NCI-H69 (cell line): ENCODE measurements around the gene NFKBIE.
"Not testable (repeated sequence)": the region's sequence is repeated elsewhere in the genome, so short reads cannot be mapped to it uniquely, and the experiment has no call there.

Experiments used
- DNase-seq: peaks from one replicate; lab custom pipeline; 2025; lab: John Stamatoyannopoulos, UW

Gene NFKBIE, protein sequence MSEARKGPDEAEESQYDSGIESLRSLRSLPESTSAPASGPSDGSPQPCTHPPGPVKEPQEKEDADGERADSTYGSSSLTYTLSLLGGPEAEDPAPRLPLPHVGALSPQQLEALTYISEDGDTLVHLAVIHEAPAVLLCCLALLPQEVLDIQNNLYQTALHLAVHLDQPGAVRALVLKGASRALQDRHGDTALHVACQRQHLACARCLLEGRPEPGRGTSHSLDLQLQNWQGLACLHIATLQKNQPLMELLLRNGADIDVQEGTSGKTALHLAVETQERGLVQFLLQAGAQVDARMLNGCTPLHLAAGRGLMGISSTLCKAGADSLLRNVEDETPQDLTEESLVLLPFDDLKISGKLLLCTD

DNA sequence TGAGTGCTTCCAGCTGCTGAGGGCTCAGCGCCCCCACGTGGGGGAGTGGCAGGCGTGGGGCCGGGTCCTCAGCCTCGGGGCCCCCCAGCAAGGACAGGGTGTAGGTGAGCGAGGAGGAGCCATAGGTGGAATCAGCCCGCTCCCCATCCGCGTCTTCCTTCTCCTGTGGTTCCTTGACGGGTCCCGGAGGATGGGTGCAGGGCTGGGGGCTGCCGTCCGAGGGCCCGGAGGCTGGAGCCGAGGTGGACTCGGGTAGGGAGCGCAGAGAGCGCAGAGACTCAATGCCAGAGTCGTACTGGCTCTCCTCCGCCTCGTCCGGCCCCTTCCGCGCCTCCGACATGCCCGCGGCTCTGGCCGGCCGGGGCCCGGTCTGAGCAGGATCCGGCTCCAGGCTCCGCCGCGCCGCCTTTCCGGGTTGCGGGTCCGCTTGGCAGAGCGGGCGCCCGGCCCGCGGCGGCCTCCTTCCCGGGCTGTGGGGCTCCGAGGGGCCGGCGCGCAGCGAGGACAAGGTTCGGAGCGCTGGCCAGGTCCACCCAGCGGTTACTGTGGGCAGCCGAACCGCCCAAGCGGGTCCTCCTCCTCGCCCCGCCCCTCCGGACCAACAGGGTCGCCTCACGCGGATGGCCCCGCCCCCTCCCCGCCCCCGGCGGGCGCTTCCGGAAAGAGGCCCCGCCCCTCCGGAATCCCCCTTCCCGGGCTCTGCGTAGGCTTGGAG, at the start of gene NFKBIE:
Gene NFKBIE (minus strand): TSS at position 545 of the 715 bp plus-strand sequence. CDS start 205 bp downstream, at position 340.
- DNase-seq = peak; percentile 93

DNA sequence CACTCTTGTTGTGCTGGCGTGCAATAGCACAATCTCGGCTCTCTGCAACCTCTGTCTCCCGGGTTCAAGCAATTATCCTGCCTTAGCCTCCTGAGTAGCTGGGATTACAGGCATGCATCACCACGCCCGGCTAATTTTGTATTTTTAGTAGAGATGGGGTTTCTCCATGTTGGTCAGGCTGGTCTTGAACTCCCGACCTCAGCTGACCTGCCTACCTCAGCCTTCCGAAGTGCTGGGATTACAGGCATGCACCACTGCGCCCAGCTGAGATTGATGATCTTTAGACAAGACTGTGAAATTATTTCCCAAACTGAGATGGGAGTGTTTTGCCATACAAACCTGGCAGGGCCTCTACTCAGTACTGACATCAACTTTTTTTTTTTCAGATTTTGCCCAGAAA, 49.3 kb upstream of the NFKBIE start:
- DNase-seq = not testable (repeated sequence)

DNA sequence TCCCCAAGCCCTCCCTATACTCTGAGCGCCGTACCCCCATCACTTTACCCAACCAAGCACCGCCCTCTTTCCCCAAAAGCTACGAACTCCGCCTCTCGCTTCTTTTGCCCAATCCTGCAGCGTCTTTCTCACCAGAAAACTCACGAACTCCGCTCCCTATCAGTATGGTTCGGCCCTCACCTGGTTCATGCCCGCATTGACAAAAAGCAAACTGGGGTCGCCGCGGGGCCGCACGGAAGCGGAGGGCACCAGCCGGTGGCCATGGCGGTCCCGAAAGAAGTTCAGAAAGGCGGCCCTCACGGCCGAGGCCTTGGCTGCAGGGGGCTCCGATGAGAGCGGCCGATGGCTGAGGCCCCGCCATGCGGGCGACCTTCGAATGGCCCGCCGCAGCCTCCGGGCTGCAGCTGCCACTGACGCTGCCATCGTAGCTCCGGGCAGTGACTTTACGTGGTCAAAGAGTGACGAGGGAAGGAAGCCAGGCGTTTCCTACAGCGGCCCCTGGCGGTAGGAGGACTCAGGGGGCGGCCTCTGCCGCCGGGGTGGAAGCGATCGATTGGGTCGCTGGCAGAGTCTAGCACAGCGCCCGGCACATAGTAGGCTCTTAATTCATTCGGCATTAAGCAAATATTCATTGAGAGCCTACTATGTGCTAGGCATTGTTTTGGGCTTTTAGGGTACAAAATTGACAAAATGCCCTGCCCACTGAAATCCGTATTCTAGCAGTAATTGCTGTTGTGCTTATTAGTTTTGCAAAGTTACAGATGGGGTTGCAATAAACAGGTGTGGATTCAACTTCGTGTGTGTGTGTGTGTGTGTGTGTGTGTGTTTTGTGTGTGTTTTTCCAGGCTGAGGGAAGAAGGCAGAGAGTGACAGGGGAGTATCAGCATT, 47.8 kb upstream of the NFKBIE start, which contains the start of gene AARS2:
Gene AARS2 (minus strand): TSS at position 447 of the 888 bp plus-strand sequence. CDS start 24 bp downstream, at position 423.
- DNase-seq = peak; percentile 93

DNA sequence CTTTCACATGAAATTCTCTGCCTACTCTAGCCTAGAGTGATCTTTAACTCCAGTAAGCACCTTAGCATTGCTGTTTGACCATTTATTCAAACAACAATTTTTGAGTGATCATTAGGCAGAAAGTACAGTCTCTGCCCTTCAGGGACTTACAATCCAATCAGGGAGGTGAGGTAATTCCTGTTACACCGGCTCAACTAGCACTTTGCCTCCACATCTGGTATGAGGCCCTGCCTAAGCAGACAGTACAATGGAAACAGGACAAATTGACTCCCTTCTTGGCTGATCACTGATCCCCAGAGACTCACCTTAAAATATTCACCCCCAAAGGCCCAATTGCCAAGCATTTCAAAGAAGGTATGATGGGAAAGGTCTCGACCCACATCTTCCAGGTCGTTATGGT, 46.4 kb upstream of the NFKBIE start:
- DNase-seq = no peak

DNA sequence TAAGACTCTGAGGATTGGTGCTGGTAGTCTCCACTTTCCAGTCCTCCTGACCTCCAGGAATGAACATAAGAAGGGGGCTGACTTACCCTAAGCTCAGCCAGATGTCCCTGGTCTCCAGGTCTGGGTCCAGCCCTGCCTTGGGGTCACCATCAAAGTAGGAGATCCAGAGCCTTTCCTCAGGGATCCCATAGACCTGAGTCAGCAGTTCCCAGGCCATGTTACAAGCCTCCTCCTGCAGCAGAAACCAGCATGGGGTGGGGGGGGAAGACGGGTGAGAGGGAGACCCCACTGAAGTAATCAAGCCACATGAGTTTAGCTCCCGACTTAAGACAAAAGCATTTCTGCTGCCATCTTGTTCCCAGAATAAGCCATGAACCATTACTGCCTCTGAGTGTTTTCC, 46.0 kb upstream of the NFKBIE start:
- DNase-seq = no peak

DNA sequence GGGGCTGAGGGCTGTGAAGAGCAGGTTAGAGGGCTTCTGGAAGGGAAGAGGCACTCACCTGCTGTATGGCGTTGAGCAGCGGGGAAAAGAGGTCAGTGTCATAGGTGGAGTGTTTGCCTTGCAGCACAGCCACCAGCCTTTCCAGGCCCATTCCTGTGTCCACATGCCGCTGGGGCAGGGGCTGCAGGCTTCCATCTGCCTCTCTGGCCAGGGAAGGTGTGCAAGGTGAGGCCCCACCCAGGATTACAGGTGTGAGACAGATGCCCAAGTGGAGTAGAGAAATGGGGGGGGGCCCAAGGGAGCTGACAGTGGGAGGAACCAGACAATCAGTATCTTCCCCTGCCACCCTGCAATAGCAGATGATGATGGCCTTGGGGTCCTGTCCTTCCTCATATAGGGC, 44.9 kb upstream of the NFKBIE start:
- no peak for DNase-seq

DNA sequence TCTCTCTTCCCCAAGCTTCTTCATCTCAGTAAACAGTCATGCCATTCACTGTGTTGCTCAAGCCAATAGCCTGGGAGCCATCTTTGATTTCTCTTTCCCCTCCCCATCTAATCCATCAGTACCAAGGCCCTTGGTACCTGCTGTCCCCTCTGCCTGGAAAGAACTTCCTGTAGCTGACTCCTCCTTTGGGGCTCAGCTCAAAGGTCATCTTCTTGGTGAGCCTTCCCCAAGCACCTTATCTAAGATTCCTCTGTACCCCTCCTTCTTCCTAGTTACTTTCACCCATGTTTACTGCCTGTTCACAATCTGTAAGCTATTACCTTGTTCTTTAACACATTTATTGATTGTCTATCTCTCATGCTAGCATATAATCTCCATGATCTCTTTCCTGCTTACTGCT, 44.3 kb upstream of the NFKBIE start:
- DNase-seq = no peak

DNA sequence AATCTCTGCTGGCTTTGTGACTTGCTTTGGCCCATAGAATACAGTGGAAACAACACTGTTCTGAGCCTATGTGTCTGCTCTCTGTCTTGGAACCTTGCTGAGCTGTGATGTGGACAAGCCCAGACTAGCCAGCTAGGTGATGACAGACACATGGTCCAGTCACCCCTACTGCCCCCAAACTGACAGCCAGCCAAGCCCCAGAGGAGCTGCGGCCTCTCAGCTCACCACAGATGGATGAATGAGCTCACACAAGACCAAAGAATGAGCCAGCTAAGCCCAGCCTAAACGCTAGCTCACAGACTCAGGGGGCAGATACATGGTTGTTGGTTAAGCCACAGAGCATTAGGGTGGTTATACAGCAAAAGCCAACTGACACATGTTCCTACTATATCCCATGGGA, 43.7 kb upstream of the NFKBIE start:
- DNase-seq = no peak

DNA sequence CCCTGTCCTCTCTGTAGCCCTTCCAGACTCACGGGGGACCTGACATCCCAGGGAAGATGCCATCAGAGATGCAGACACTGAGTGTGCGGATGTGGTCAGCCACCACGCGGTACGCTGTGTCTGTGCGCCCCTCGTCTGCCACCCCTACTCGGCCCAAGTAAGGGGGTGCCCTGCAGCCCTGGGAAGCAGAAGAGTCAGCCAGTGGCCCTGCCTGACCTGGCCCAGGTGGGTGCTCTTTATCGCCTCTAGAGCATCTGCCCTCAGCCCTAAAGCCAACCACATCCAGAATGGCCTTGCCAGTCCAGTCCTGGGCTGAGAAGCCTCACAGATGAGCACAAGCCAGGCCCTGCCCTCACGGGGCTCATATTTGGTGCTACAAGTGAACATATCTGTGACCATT, 41.9 kb upstream of the NFKBIE start:
- DNase-seq = no peak

DNA sequence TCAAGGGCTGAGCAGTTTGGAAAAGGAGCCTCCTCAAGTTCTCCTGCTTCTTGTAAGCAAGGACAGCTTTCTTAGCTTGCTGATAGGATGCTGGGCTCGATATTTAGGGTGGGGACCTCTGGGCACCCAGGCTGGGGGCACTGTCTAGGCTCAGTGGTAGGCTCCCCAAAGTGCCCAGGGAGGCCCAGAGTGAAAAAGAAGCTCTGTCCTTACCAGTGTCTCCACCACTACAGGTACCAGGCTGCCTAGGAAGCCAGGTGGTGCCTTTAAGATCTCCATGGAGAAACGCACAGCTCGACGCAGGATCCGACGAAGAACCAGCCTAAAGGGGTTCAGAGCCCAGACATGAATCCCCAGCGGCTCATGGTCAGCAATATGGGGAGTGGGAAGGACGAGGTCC, 41.4 kb upstream of the NFKBIE start:
- DNase-seq = no peak

DNA sequence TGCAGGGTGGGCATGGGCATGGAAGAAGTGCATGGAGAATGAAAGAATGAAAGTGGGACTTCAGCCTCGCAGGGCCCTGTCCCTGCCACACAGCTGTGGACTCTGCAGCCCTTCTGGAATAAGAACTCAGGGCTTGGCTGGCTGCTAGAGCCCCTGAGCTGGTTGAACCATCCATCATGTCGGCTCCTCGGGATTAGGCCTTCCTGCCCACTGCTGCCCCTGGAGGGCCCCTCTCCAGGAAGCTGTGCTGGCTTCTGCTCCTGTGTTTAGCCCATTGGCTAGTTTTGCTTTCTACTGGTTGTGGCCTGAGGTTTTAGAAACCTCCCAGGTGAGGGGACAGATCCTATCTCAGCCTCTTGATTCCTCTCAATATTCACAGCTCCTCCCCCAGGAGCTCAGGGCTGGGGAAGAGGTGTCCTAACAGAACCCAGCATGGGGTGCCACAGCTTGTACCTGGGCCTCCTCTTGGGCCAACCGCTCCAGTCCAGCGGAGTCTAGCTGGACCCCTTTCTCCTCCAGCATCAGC, 39.9 kb upstream of the NFKBIE start:
- no peak for DNase-seq

DNA sequence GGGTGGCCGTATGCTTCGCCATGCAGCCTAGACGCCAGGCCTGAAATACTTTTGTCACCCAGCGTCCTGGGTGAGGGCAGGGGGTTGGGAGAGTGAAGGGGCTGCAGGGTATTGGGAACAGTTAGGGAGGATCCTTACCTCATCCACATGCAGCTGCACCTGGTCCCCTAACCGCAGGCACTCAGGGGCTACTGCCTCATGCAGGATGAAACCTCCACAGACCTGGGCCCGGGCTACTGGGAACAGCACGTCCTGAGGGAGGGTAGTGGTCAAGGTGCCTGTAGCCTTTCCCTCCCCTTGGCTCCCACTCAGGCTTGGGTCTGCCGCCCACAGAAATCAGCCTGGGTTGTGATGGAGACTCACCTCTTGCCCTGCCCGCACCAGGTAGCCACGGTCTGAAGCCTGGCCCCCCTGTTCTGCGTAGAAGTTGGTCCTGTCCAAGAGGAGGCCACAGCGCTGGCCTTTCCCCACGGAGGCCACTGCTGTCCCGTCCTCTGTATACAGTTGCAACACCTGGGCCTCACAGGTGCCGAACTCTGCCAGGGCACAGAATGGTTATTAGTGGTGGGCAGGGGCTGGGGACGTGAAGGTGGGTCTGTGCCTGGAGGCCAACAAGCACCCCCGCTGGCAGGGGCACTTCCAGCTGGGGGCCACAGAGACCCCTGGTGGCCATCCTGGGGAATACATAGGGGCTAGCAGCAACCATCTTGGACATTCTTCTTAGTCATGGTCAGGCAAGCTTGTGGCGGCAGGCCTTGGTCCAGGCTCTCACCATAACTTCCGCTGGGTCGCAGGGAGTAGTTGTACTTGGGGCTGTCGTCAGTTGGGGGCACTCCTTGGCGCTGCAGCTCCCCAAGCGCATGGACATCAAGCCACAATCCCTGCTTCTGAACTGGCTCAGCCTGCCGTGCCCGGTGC, 39.2 kb upstream of the NFKBIE start:
- peak; percentile 48 for DNase-seq

DNA sequence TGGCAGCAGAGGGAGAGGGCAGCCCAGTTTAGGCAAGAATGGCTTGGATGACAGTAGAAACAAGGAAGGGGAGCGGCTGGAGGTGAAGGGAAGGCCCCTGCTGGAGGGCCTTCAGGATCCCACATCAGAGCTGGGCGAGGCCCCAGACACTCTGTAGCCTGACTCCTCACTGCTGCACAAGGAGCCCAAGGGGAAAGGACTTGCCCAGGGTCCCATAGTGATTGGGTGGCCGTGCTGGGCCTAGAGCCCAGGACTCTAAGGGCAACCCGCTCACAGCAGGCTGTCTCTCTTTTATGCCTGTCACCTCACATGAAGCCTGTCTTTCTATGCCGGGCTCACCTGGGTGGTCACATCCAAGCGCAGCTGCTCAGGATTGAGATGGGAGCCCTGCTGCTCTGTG, 38.5 kb upstream of the NFKBIE start:
- no peak for DNase-seq

DNA sequence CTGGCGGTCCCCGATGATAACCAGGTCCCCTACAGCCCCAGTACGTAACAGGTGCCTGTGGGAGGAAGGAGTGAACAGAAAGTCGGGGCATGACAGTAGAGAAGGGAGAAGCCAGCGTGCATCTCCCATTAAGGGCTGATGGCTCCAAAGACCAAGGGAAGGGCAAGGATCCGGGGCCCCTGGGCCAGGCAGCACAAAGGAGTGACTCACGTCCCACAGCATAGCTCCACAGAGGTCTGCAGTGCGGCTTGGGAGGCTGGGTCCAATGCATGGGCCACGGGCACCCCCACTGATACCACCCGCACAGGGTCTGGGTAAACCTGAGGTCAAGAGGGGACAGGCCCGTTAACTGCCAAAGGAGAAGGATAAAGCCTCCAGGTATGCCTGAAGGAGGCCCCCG, 37.5 kb upstream of the NFKBIE start:
- DNase-seq = no peak

DNA sequence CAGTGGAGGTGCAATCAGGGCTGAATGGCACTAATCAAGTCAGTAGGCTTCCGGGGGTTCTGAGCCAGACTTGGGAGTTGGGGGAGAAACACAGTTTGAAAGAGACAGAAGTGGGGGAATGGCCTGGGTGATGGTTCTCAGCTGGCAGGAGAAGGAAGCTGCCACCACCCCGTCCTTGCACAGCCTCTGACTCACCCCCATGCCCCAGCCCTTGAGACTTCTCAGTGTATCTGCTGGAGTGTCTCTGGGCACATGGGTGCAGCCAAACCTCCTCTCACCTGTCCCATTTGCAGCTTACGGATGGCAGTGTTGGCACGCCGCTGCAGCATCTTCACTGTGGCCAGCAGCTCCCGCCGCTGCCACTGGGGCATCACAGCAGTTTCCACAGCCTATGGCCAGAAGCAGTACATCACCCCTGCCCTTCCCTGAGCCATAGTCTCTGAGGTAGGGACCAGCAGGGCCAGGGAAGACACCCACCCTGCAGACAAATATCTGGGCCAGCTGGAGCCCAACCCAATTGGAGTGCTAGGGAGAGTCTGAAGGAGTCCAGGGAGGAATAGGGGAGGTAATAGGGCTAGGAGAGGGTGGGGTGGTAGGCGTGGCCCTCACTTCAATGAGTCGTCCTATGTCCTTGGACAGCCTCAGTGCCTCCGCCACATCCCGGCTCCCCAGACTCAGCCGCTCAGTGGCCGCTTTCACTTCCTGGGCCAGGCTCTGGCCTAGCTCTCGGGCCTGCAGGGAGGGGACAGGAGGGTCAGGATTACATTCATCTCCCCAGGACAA, 36.6 kb upstream of the NFKBIE start:
- no peak for DNase-seq

DNA sequence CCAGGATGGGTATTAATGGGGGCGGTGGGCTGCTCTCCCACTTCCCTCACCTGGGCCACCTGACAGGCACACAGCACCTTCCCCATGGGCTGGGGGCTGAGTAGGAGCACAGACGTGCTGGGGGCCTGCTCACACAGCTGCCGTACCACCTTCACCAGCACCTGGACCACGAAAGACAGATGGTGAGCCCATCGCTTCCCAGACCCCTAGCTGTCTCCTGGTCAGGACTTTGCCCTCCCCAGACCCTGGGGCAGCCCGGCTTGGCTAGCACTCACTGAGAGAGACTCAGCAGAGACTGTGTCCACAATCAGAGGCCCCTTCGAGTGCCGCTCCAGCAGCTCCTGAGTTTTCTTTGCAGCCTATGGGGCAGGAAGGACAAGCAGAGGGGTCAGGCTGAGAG, 35.8 kb upstream of the NFKBIE start:
- no peak for DNase-seq

DNA sequence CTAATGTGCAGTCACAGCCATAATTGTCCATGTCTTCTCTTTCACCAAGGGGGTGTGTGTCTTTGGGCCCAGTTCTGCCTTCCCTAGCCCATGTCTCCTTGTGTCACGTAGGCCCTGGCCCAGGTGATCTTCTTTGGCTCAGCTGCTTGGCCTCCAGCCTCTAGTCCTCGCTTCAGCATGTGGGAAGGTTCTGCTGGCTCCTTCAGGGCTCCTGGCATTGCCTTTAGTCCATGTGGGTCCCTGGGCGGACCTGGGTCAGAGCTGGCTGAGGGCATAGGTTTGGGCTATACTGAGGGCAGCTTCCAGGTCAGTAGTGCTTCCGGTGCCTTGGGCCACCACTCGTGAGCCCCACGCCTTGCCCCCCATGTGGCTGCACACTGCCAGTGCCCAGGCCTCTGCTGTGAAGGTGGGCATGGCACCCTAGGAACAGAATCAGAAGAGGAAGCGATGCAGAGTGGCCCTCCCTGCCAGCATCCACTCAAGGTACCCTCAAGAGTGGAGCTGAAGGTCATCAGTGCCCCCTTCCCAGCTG, 35.0 kb upstream of the NFKBIE start:
- no peak for DNase-seq

DNA sequence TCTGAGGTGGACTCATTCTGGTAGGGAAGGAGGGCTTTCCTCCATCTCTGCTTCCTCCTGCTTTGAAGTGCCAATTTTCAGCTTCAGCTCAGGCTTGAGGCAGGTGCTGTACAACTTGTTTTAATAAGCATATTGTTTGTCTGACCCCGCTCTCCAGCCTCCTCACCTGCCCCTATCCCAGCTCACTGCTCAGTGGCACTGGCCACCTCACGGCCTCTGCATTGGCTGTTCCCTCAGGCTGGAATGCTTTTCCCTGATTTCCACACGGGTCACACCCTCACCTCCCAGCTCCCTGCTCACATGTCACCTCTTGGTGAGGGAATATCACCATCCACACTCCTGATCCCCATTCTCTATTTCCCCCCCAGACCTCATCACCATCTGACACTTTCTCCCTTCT, 33.5 kb upstream of the NFKBIE start:
- DNase-seq = no peak

DNA sequence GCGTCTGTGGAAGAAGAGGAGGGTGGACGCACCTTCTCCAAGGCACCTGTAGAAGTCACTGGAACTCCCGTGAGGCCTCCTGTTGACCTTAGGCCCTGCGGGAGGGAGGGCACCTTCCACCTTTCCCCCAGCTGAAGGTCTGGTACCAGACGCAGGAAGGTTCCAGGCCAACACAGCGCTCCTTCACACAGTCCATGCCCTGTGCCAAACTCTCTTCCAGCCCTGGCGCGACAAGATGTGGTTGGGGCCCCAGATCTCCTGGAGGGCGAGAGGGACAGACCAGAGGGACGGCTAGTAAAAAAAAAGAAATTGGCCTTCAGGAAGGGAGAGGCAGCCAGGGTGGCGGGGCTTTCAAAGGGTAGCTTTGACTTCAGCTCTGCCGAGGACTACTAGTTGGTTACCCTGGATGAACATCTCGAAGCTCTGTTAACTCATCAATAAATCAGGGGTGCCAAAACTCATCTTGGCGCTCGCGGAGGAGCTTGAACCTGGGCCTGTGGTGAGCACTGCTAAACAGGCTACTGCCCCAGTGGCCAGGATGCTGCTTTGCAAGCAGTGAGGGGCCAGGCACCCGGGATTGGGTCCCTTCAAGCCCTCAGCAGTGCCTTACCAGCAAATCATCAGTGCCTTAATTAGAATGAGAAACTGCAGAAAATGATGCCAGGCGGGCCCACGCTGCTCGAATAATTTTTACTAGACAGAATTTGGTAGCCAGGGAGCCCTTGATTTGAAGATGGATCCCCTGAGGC, 32.9 kb upstream of the NFKBIE start:
- peak; percentile 39 for DNase-seq
